K562 (cell line): ENCODE results near the gene PLGRKT.

Source experiments
- EZH2 ChIP-seq: IDR thresholded peaks from 2 replicates; pipeline ENCODE4 v1.6.1; 2012; ENCODE audit warnings: low read depth, mild to moderate bottlenecking, inconsistent platforms, low read length, borderline replicate concordance
- JUND ChIP-seq, 2 experiments: IDR thresholded peaks; 2 replicates in 1 of 2; 3 replicates in 1 of 2; pipeline ENCODE4 v1.6.1; 2011; ENCODE audit warnings: borderline replicate concordance in 2 of 2, low read depth in 2 of 2, low read length in 2 of 2, improper control_type of control experiment in 1 of 2, missing biosample characterization in 1 of 2, missing genetic modification characterization in 1 of 2, missing genetic modification reagents in 1 of 2
- MAFF ChIP-seq: IDR thresholded peaks from 2 replicates; pipeline ENCODE4 v1.6.1; 2012; ENCODE audit warnings: low read length, improper control_type of control experiment
- NR2C2 ChIP-seq, 2 experiments: fragments of 200-800 bp in 1 of 2; sonication (Bioruptor generic) in 1 of 2; sonication (generic) in 1 of 2; formaldehyde crosslinking in 1 of 2; IDR thresholded peaks; 2 replicates each; pipeline versions ENCODE4 v1.6.1 to v1.8.0; 2016 to 2022; ENCODE audit warnings: mild to moderate bottlenecking in 1 of 2, missing compliant biosample characterization in 1 of 2, missing genetic modification characterization in 1 of 2, missing genetic modification reagents in 1 of 2
- ZSCAN29 ChIP-seq: fragments of 450-650 bp; IDR thresholded peaks from 2 replicates; pipeline ENCODE4 v1.6.1; 2017
- TF ChIP-seq, protein P1 (sequence below), 3 experiments: IDR thresholded peaks in 2 of 3; conservative IDR thresholded peaks in 1 of 3; 2 replicates each; pipeline ENCODE4 v1.5.1; 2011 to 2012; ENCODE audit warnings: low read length in 3 of 3, mild to moderate bottlenecking in 3 of 3, control low read depth in 2 of 3, improper control_type of control experiment in 1 of 3, inconsistent platforms in 1 of 3, low read depth in 1 of 3, mixed read lengths in 1 of 3, moderate library complexity in 1 of 3; ENCODE audit not compliant: insufficient read depth in 2 of 3
- TF ChIP-seq, protein P2 (sequence below): sonication (generic); formaldehyde crosslinking; IDR thresholded peaks from 2 replicates; pipeline ENCODE4 v1.8.1; 2023; ENCODE audit warnings: mild to moderate bottlenecking, missing genetic modification reagents

DNA sequence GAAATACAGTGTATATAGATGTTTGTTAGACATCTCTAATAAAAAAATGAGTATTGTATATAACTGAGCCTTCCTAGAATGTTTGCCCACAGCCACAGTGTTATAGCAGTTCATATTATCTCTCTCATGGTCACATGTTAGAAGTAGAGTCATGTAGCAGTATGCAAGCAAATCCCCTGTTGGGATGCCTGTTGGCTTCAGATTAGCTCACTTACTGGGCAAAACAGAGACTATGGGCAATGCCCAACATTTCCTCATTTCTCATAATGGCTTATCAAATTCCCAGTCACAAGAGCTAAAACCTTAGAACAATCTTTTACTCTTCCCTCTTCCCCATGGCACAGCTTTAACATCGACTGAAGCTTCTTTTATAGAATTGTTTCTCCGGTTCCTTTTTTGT, 45.6 kb upstream of the PLGRKT start:
- no peak for TF ChIP-seq MAFF
- TF ChIP-seq JUND (IDR thresholded peaks at IDR 0.05; ENCODE audit: borderline replicate concordance, low read depth, low read length): no peak
- TF ChIP-seq JUND (tag; IDR thresholded peaks at IDR 0.05; ENCODE audit: borderline replicate concordance, low read depth, low read length): no peak
- TF ChIP-seq, protein P1, sequence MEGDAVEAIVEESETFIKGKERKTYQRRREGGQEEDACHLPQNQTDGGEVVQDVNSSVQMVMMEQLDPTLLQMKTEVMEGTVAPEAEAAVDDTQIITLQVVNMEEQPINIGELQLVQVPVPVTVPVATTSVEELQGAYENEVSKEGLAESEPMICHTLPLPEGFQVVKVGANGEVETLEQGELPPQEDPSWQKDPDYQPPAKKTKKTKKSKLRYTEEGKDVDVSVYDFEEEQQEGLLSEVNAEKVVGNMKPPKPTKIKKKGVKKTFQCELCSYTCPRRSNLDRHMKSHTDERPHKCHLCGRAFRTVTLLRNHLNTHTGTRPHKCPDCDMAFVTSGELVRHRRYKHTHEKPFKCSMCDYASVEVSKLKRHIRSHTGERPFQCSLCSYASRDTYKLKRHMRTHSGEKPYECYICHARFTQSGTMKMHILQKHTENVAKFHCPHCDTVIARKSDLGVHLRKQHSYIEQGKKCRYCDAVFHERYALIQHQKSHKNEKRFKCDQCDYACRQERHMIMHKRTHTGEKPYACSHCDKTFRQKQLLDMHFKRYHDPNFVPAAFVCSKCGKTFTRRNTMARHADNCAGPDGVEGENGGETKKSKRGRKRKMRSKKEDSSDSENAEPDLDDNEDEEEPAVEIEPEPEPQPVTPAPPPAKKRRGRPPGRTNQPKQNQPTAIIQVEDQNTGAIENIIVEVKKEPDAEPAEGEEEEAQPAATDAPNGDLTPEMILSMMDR (IDR thresholded peaks at IDR 0.05 in 2 of 3, conservative IDR thresholded peaks at IDR 0.05 in 1 of 3; ENCODE audit: insufficient read depth in 2 of 3, low read depth in 1 of 3, low read length in 3 of 3): no peak
- TF ChIP-seq NR2C2 (CRISPR knock-in tag; IDR thresholded peaks at IDR 0.05): no peak
- no peak for TF ChIP-seq NR2C2 (tag; IDR thresholded peaks at IDR 0.05)
- TF ChIP-seq, protein P2, sequence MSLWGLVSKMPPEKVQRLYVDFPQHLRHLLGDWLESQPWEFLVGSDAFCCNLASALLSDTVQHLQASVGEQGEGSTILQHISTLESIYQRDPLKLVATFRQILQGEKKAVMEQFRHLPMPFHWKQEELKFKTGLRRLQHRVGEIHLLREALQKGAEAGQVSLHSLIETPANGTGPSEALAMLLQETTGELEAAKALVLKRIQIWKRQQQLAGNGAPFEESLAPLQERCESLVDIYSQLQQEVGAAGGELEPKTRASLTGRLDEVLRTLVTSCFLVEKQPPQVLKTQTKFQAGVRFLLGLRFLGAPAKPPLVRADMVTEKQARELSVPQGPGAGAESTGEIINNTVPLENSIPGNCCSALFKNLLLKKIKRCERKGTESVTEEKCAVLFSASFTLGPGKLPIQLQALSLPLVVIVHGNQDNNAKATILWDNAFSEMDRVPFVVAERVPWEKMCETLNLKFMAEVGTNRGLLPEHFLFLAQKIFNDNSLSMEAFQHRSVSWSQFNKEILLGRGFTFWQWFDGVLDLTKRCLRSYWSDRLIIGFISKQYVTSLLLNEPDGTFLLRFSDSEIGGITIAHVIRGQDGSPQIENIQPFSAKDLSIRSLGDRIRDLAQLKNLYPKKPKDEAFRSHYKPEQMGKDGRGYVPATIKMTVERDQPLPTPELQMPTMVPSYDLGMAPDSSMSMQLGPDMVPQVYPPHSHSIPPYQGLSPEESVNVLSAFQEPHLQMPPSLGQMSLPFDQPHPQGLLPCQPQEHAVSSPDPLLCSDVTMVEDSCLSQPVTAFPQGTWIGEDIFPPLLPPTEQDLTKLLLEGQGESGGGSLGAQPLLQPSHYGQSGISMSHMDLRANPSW (CRISPR knock-in tag): no peak
- TF ChIP-seq EZH2: no peak
- no peak for TF ChIP-seq ZSCAN29
